Stimulated activated CD4-positive, alpha-beta T cell treated with anti-CD3 and anti-CD28 coated beads, TNF-alpha, amount 100 ng/mL, for 24 hours (primary cell): Measurements from ENCODE around the gene PTPRCAP.
"Not testable (repeated sequence)": the region's sequence is repeated elsewhere in the genome, so short reads cannot be mapped to it uniquely, and the experiment has no call there.

Experiments
- DNase-seq, 3 experiments: peaks; one replicate each; pipeline ENCODE4 v3.0.0-alpha.2; 2020; ENCODE audit warnings: low read depth in 3 of 3

Gene PTPRCAP

DNA sequence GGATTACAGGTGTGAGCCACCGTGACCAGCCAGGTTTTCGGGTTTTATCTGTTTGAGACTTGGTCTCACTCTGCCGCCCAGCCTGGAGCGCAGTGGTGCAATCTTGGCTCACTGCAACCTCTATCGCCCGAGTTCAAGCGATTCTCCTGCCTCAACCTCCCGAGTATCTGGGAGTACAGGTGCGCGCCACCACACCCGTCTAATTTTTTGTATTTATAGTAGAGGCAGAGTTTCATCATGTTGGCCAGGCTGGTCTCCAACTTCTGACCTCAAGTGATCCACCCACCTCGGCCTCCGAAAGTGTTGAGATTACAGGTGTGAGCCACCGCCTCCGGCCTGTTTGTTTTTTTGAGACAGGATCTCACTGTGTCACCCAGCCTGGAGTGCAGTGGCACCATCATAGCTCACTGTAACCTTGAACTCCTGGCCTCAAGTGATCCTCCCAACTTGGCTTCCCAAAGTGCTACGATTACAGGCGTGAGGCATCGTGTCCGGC lies 10.1 kb downstream of the PTPRCAP start:
- not testable (repeated sequence) for DNase-seq

- DNase-seq, result no peak
Measured at GRCh38 chr11:67423891-67424613, 13.4 kb downstream of the PTPRCAP start.

- DNase-seq, result no peak
Measured at GRCh38 chr11:67423466-67423865, 14.0 kb downstream of the PTPRCAP start.

GRCh38 chr11:67422891-67423290 lies 14.6 kb downstream of the PTPRCAP start:
- DNase-seq, result no peak

GRCh38 chr11:67421430-67422031 lies 16.0 kb downstream of the PTPRCAP start:
- no peak for DNase-seq

DNA sequence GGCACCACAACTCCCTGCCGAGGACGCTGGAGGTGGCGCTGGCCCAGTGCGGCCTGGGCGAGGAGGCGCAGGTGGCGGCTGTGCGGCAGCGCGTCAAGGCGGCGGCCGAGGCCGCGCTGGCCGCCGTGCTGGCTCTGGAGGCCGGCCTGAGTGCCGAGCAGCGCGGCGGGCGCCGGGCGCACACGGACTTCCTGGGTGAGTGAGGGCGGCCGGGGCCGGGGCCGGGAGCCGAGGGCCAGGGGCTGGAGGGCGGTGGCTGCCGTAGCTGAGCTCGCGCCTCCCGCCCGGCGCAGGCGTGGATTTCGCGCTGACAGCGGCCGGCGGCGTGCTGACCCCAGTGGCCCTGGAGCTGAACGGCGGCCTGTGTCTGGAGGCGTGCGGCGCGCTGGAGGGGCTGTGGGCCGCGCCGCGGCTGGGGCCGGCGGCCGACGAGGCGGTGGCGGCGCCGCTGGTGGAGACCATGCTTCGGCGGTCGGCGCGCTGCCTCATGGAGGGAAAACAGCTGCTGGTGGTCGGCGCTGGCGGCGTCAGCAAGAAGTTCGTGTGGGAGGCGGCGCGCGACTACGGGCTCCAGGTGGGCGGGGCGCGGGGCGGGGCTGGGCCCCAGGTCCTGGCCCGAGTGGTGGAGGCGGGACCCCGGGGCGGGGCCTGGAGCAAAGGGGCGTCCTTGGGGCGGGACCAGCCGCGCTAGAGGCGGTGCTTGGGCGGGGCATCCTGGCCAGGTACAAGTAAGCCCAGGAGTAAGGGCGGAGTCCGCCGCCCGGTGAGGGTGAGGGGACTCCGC lies 16.6 kb downstream of the PTPRCAP start:
- DNase-seq, result peak; percentile 96 to 99 (median 98)

DNA sequence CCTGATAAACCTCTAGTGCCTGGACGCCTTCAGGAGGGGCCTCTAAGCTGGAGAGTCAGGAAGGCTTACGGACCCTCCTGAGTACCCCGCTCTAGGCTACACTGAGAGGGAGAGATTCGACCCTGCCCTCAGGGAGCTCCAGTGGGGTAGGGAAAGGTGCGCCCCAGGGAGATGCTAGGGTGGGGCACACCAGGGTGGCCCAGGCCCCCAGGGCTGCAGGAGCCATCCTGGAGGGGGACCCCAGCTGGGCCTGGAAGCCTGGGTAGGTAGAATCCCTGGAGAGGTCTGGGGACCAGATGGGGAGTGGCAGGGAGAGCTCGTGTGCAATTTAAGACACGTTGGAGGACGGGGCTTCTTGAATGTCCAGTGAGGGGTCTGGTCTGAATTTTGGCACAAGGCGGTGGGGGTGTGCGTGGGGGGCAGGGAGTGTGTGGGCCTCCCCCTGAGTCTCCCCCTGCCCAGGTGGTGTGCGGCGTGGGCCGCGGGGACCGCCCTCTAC lies 17.3 kb downstream of the PTPRCAP start:
- no peak for DNase-seq

DNA sequence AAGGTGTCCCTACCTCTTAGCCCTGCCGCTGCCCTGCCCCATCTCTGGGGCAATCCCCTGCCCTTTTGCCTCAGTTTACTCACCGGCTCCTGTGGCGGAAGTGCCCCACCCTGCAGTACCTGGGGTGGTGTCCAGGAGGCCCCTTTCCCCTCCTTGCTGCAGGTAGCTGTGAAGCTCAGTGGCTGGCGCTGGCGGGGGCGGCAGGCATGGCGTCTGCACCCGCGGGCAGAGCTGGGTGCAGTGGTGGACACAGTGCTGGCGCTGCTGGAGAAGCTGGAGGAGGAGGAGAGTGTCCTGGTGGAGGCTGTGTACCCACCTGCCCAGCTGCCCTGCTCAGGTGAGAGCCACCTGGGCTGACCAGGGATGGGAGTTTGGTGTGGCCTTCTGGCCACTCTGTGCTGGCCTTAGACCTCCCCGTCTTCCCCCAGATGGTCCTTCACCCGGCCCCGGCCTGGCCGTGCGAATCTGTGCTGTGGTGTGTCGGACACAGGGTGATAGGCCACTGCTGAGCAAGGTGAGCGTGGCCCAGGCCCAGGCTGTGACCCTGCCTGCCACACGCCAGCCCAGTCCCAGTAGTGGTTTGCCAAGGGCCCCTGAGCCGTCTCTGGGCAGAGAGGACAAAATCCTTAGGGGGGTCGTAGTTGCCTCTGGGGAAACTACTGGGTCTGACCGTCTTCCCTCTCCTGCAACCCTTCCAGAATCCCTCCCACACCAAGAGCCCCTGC lies 18.0 kb downstream of the PTPRCAP start:
- DNase-seq, result no peak

- DNase-seq, result no peak
Measured at GRCh38 chr11:67418476-67419281, 18.8 kb downstream of the PTPRCAP start.

DNA sequence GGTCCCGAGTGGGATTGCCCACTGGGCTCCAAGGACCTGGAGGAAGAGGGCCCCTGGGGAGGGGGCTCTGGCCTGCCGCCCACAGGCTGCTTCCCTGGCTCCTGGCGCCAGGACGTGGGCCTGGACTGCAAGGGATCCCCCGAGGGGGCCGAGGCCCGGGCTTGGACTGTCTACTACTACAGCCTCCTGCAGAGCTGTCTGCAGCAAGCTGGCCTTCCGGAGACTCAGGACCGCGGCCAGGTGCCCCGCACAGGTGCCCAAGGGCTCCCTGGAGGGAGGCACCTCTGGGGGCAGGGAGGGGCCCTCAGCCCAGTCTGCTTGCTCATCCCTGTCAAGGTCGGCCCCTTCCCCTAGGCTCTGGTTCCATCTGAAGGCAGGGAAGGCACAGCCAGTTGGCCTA lies 20.1 kb downstream of the PTPRCAP start:
- DNase-seq, result no peak

DNA sequence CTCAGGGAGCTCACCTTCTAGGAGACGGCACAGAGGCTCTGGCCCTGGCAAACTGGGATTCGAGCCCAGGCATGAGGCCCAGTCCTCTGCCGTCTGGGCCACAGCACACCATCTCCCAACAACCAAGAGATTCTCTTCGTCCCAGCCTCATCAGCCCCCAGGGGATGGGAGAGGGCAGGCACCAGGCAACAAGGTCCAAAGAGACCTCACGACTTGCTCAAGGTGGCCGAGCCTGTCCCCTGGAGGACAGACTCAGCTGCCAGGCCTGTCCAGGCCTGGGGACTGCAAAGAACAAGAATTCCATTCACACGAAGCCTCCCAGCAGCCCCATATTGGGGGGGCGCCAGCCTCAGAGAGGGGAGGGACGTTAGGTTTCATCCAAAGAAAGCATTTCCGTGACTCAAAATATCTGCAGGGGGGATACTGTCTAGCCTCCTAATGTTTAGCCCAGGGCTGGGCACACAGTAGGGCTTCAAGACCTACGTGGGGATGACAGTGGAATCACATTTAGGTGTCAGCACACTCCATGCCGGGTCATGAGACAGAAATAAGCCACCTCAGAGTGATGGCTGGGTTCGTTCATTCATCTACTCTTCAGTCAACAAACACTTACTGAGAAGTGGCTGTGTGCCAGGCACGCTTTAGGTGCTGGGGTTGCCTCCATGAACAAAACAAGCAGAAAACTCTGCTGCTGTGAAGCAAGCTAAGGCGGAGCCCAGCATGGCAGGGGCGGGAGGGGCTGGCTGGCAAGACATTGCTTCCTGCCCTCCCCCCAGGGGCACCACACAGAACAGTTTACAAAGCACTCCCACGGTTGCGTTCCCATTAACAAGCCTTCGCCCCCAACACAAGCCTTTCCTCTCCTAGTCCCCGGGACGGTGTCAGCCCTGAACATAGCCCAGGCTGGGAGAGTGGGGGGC lies 20.8 kb downstream of the PTPRCAP start:
- no peak for DNase-seq

GRCh38 chr11:67415501-67416304 lies 21.8 kb downstream of the PTPRCAP start, which contains the start of gene CARNS1:
Gene CARNS1 (plus strand): TSS chr11:67415678. CDS start chr11:67416200, 522 bp downstream.
- no peak for DNase-seq

DNA sequence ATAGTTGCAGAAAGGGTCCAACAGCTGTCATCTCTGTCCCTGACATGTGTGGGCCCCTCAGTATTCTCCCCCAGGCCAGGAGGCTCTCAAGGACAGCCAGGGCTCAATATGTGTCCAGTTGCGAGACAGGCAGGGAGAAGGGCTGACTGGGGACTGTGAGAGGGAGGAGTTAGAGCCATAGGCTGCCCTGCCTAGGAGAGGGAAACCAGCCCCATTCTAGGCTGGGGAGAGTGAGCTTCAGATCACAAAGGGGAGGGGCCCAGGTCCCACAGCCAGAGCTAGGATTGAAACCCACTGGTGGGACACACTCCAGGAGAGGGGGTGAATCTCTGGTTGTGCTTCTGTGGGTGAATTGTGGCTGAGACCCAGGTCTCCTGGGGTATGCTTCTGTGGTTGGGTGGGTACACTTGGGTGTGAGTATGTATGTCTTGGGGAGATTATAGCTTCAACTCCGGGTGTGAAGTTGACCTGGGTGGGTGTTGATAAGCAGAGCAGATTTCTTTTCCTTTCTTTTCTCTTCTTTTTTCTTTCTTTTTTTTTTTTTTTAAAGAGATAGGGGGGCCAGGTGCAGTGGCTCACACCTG lies 24.1 kb downstream of the PTPRCAP start:
- DNase-seq, result no peak

GRCh38 chr11:67412495-67413179 lies 24.8 kb downstream of the PTPRCAP start:
- DNase-seq, result no peak

- no peak for DNase-seq
Measured at GRCh38 chr11:67411785-67412152, 25.7 kb downstream of the PTPRCAP start.

- no peak for DNase-seq
Measured at GRCh38 chr11:67410984-67411784, 26.3 kb downstream of the PTPRCAP start.

DNA sequence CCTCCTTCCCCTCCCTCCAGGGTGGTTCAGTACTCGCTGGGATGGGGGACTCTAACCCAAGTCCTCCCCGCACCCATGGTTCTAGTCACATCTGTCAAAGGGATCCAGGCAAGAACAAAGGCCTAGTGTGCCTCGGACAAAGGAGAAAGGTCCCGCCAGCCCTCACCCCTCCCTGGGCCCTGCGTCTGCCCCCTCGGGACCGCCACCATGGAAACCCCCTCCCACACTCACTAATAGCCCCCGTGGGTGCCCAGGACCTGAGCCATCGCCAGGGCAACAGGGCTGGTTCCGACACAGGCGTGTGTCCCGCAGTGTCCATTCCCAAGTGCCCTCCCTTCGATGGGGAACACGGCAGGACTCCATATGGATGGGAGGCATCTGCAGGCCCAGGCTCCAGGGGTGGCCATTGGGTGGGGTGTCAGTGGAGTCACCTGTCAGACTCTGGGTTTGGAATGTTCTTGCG lies 27.1 kb downstream of the PTPRCAP start:
- DNase-seq, result no peak
